Subcutaneous abdominal adipose tissue (tissue), 5 donors: ENCODE results near the gene TFRC.
A peak's percentile ranks its signal among the peaks of the same experiment; 100 is the strongest.
"Not testable (repeated sequence)": the region's sequence is repeated elsewhere in the genome, so short reads cannot be mapped to it uniquely, and the experiment has no call there.

ENCODE experiments used
- H3K27ac ChIP-seq: one replicate; pipeline ENCODE4 v1.7.0; 2013; ENCODE audit warnings: low read depth, mild to moderate bottlenecking, inconsistent platforms, low read length, moderate library complexity
- H3K27me3 ChIP-seq, 5 donors: one replicate each; pipeline ENCODE4 v1.7.0; 2013; ENCODE audit warnings: low read length in 5 of 5, inconsistent platforms in 1 of 5; ENCODE audit not compliant: control insufficient read depth in 5 of 5, insufficient read depth in 4 of 5
- H3K36me3 ChIP-seq, 5 donors: one replicate each; pipeline ENCODE4 v1.7.0; 2013; ENCODE audit warnings: low read length in 5 of 5; ENCODE audit not compliant: control insufficient read depth in 5 of 5, insufficient read depth in 5 of 5
- H3K4me1 ChIP-seq, 5 donors: one replicate each; pipeline ENCODE4 v1.7.0; 2013; ENCODE audit warnings: low read length in 5 of 5, mild to moderate bottlenecking in 3 of 5, moderate library complexity in 1 of 5; ENCODE audit not compliant: control insufficient read depth in 5 of 5, insufficient read depth in 5 of 5
- H3K4me3 ChIP-seq, 5 donors: one replicate each; pipeline ENCODE4 v1.7.0; 2013; ENCODE audit warnings: low read length in 5 of 5, low read depth in 1 of 5
- H3K9ac ChIP-seq, 5 donors: one replicate each; pipeline ENCODE4 v1.7.0; 2013; ENCODE audit warnings: low read length in 5 of 5, mild to moderate bottlenecking in 4 of 5, moderate library complexity in 3 of 5
- H3K9me3 ChIP-seq, 5 donors: one replicate each; pipeline ENCODE4 v1.7.0; 2013; ENCODE audit warnings: low read length in 5 of 5; ENCODE audit not compliant: control insufficient read depth in 5 of 5
- donor health status: healthy.
- donor health status: healthy.
- donor health status: healthy.
- donor health status: healthy.
- donor health status: healthy.

The TFRC gene

DNA sequence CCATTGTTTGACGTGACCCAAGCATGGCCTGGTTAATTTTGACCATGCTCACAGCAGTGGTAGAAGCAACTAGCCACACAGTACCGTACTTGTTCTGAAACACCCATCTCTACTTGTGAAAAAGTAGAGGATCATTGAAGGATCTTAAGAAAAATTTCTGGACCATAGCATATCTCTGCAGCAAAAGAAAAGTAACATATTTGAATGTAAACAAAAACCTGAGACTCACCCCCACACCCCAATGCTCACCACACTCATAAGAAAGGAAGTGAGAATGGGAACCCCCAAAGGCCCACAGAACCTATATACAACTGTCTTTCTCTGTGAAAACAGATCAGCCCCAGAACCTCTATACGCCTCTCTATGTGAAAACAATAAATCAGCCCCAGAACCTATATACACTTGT lies 33.8 kb upstream of the TFRC start:
- Histone ChIP-seq H3K27ac (no peak overlapping the region), H3K4me1 (peaks cover 0 to 7% (median 0%) of the 10 kb centered on the region in 5 donors), H3K27me3 (no peaks in the 10 kb centered on the region), H3K36me3 (no peaks in the 10 kb centered on the region), H3K4me3 (no peak overlapping the region), H3K9ac (no peak overlapping the region), H3K9me3 (no peaks in the 10 kb centered on the region)

GRCh38 chr3:196111939-196112386 lies 30.1 kb upstream of the TFRC start:
- H3K27ac ChIP-seq: no peak overlapping the region
- H3K36me3 ChIP-seq: no peaks in the 10 kb centered on the region
- H3K27me3 ChIP-seq: peaks cover 0 to 3% (median 0%) of the 10 kb centered on the region in 5 donors
- no peaks in the 10 kb centered on the region for H3K4me1 ChIP-seq
- no peak overlapping the region for H3K9ac ChIP-seq
- H3K4me3 ChIP-seq: no peak overlapping the region
- H3K9me3 ChIP-seq: no peaks in the 10 kb centered on the region

DNA sequence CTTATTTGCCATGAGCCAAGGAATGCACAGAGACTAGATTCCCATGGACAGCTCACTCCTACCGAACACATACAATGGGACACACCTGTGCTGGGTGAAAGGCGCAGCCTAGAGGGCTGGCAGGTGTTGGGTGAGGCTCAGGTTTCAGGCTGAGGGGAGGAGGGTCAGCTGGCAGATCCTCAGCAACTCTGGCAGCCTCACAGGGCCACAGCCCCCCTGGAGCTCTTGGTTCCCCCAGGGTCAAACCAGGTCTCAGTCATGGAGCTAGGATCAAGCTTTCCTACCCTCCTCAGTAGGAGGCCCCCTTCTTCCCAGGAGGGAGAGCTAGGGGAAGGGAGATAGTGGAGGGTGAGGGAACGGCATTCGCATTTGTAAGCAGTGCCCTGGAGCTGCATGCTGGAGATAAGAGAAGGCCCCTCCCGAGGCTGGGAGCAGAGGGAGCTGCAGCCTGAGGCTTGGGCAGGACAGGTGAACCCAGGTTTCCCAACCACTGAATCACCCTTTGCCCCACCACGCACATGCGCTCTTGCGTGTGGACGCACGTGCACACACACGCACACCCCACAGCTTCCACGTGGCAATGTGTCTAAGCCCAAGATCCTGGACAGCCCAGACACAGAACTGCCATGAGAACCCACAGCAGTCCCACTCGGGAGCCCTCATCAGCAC lies 26.3 kb upstream of the TFRC start:
- Histone ChIP-seq H3K4me1 (no peaks in the 10 kb centered on the region), H3K27ac (no peak overlapping the region), H3K9ac (no peak overlapping the region)

GRCh38 chr3:196104707-196105106 lies 22.8 kb upstream of the TFRC start:
- H3K4me3 ChIP-seq, H3K9ac ChIP-seq, H3K27ac ChIP-seq, H3K9me3 ChIP-seq, H3K4me1 ChIP-seq, H3K27me3 ChIP-seq, H3K36me3 ChIP-seq: not testable (repeated sequence)

More for the DNA sequence above, 26.3 kb upstream of the TFRC start:
- peaks cover 0 to 3% (median 0%) of the 10 kb centered on the region in 5 donors for H3K27me3 ChIP-seq
- no peaks in the 10 kb centered on the region for H3K36me3 ChIP-seq
- no peak overlapping the region for H3K4me3 ChIP-seq
- H3K9me3 ChIP-seq: no peaks in the 10 kb centered on the region

DNA sequence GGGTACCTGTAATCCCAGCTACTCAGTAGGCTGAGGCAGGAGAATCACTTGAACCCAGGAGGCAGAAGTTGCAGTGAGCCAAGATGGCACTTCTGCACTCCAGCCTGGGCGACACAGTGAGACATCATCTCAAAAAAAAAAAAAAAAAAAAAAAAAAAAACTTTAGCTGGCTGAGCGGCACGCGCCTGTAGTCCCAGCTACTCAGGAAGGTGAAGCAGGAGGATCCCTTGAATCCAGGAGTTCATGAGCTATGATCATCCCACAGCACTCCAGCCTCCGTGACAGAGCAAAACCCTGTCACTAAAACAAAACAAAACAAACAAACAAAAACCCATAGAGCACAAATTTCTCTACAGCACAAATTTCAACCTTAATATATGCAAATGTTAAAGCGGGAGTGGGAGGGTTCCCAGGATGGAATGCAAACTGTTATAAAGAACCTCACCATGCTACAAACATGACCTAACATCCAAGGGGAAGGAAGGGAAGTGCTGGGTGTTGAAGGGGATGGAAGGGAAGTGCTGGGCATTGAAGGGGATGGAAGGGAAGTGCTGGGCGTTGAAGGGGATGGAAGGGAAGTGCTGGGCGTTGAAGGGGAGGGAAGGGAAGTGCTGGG lies 16.6 kb upstream of the TFRC start:
- H3K9me3 ChIP-seq, H3K27me3 ChIP-seq, H3K27ac ChIP-seq: not testable (repeated sequence)

GRCh38 chr3:196097373-196098154 lies 15.7 kb upstream of the TFRC start:
- no peaks in the 10 kb centered on the region for H3K36me3 ChIP-seq
- H3K4me1 ChIP-seq: peaks cover 2 to 16% (median 9%) of the 10 kb centered on the region in 5 donors
- no peaks in the 10 kb centered on the region for H3K27me3 ChIP-seq
- H3K27ac ChIP-seq: no peak overlapping the region
- no peak overlapping the region for H3K9ac ChIP-seq
- H3K9me3 ChIP-seq: peaks cover 0 to 3% (median 0%) of the 10 kb centered on the region in 5 donors
- H3K4me3 ChIP-seq: no peak overlapping the region

More for the DNA sequence above, 16.6 kb upstream of the TFRC start:
- not testable (repeated sequence) for H3K9ac ChIP-seq, H3K36me3 ChIP-seq, H3K4me3 ChIP-seq
- H3K4me1 ChIP-seq: peaks cover 2 to 16% (median 9%) of the 10 kb centered on the region in 5 donors

GRCh38 chr3:196096382-196096953 lies 14.6 kb upstream of the TFRC start:
- Histone ChIP-seq H3K36me3 (no peaks in the 10 kb centered on the region), H3K4me3 (peak overlapping the region in 1 of 5 donors; percentile 18), H3K9ac (peak overlapping the region in 1 of 5 donors; percentile 32), H3K9me3 (no peaks in the 10 kb centered on the region), H3K27ac (no peak overlapping the region), H3K4me1 (peaks cover 2 to 16% (median 9%) of the 10 kb centered on the region in 5 donors), H3K27me3 (no peaks in the 10 kb centered on the region)

DNA sequence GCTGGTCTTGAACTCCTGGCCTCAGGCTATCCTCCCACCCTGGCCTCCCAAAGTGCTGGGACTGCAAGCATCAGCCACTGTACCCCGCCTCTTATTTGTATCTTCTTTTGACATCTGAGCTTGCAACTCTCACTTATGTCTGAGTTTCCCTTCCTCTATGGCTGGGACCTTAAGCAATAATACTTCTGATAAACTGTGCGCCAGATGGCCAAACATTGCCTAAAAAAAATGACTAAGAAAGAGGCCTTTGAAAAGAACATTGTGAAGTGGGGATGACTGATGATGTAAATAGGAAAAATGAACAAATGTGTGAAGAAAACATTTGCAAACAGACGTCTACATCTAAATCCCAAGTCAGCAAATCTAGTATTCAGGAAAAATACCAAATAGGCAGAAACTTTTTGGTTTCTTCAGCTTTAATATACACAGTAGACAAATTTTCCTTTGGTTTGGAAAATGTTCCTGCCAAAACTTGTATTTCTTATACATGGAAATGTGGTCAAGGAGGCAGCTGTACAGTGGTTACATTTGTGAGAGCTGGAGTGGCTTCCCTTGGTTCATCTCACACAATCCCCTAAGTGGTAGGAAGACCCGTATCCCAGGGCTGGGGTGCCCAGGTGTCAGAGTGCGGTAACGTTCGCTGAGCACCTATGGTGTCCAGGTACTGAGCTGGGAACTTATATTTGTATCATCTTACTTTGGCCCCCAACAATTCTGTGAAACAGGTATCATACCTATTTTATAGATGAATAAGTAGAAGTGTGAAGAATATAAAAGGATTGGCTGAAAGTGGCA lies 11.6 kb upstream of the TFRC start:
- H3K27me3 ChIP-seq: no peaks in the 10 kb centered on the region
- no peaks in the 10 kb centered on the region for H3K9me3 ChIP-seq
- peaks cover 2 to 16% (median 9%) of the 10 kb centered on the region in 5 donors for H3K4me1 ChIP-seq
- no peak overlapping the region for H3K27ac ChIP-seq
- H3K9ac ChIP-seq: no peak overlapping the region
- no peak overlapping the region for H3K4me3 ChIP-seq
- H3K36me3 ChIP-seq: no peaks in the 10 kb centered on the region

DNA sequence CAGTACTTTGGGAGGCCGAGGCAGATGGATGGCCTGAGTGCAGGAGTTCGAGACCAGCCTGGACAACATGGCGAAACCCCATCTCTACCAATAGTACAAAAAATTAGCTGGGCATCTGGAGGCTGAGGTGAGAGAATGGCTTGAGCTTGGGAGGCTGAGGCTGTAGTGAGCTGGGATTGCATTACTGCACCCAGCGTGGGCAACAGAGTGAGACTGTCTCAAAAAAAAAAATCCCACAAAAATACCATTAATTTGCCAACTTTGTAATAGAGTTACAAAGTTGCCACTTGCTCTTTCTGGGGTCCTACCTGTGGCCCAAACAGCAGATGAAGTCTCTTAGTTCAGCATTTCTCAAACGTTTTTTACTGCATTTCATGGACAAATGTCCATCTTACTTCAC lies 6.0 kb upstream of the TFRC start:
- Histone ChIP-seq H3K27me3 (no peaks in the 10 kb centered on the region), H3K36me3 (no peaks in the 10 kb centered on the region), H3K27ac (no peak overlapping the region), H3K9me3 (no peaks in the 10 kb centered on the region), H3K4me1 (peaks cover 0 to under 1% (median under 1%) of the 10 kb centered on the region in 5 donors), H3K4me3 (no peak overlapping the region), H3K9ac (no peak overlapping the region)
